HL-60 (cell line): ENCODE measurements around the gene SRP19.

Experiments
- CTCF ChIP-seq: IDR thresholded peaks from one replicate; pipeline ENCODE4 v1.5.1; 2011; ENCODE audit warnings: low read length, control low read depth, inconsistent platforms; ENCODE audit not compliant: insufficient read depth
- POLR2AphosphoS5 ChIP-seq: IDR thresholded peaks from 2 replicates; pipeline ENCODE4 v1.6.1; 2012; ENCODE audit warnings: low read depth

DNA sequence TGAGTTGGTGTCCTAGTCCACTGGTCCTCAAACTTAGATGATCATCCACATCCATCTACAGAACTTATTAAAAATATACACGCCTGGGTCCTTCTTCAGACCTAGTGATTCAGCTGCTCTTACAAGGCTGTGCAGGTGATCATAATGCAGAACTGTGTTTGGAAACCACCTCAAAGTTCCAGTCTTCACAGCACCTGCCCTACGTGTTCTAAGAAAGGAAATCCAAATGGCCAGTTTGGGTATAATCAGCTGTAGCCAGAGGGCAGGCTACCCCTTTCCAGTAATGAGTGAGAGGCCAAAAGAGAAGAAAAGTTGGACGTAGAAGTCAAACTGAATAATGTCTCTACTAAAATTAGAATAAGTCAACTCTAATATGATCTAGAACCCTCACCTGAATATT, 45.5 kb downstream of the SRP19 start:
- no peak for TF ChIP-seq CTCF
- TF ChIP-seq POLR2AphosphoS5 = no peak
